ENCODE data around the gene PAPPA.

Gene PAPPA

GRCh38 chr9:116434314-116434713 is 280.7 kb downstream of the PAPPA start:
- H3K4me1 ChIP-seq (ENCODE audit: control insufficient read depth in 1 of 2, insufficient read depth in 1 of 2, low read depth in 1 of 2, low read length in 1 of 2), result no peaks in the 10 kb centered on the region
- H3K9me3 ChIP-seq, result no peaks in the 10 kb centered on the region
- H3K27me3 ChIP-seq, result no peaks in the 10 kb centered on the region
- TF ChIP-seq CTCF (IDR thresholded peaks at IDR 0.05), result no peak
- no peak overlapping the region for H3K27ac ChIP-seq
- H3K4me3 ChIP-seq (ENCODE audit: low read depth in 1 of 2, low read length in 1 of 2), result no peak overlapping the region
- H3K36me3 ChIP-seq, result no peaks in the 10 kb centered on the region

- H3K4me3 ChIP-seq (ENCODE audit: low read depth in 1 of 2, low read length in 1 of 2), result no peak overlapping the region
- H3K27ac ChIP-seq, result no peak overlapping the region
- H3K4me1 ChIP-seq (ENCODE audit: control insufficient read depth in 1 of 2, insufficient read depth in 1 of 2, low read depth in 1 of 2, low read length in 1 of 2), result no peaks in the 10 kb centered on the region
- H3K36me3 ChIP-seq, result no peaks in the 10 kb centered on the region
- no peak for TF ChIP-seq CTCF (IDR thresholded peaks at IDR 0.05)
- H3K9me3 ChIP-seq, result no peaks in the 10 kb centered on the region
- no peaks in the 10 kb centered on the region for H3K27me3 ChIP-seq
Measured at GRCh38 chr9:116435706-116436105, 282.1 kb downstream of the PAPPA start.

GRCh38 chr9:116436121-116436520 is 282.5 kb downstream of the PAPPA start:
- no peak overlapping the region for H3K4me3 ChIP-seq (ENCODE audit: low read depth in 1 of 2, low read length in 1 of 2)
- H3K27me3 ChIP-seq, result no peaks in the 10 kb centered on the region
- no peak for TF ChIP-seq CTCF (IDR thresholded peaks at IDR 0.05)
- H3K27ac ChIP-seq, result no peak overlapping the region
- H3K36me3 ChIP-seq, result no peaks in the 10 kb centered on the region
- H3K4me1 ChIP-seq (ENCODE audit: control insufficient read depth in 1 of 2, insufficient read depth in 1 of 2, low read depth in 1 of 2, low read length in 1 of 2), result no peaks in the 10 kb centered on the region
- H3K9me3 ChIP-seq, result no peaks in the 10 kb centered on the region

GRCh38 chr9:116437411-116438370 is 284.1 kb downstream of the PAPPA start:
- no peaks in the 10 kb centered on the region for H3K4me1 ChIP-seq (ENCODE audit: control insufficient read depth in 1 of 2, insufficient read depth in 1 of 2, low read depth in 1 of 2, low read length in 1 of 2)
- no peaks in the 10 kb centered on the region for H3K27me3 ChIP-seq
- H3K4me3 ChIP-seq (ENCODE audit: low read depth in 1 of 2, low read length in 1 of 2), result no peak overlapping the region
- no peaks in the 10 kb centered on the region for H3K36me3 ChIP-seq
- no peak for TF ChIP-seq CTCF (IDR thresholded peaks at IDR 0.05)
- H3K9me3 ChIP-seq, result no peaks in the 10 kb centered on the region
- no peak overlapping the region for H3K27ac ChIP-seq

- no peaks in the 10 kb centered on the region for H3K36me3 ChIP-seq
- no peak for TF ChIP-seq CTCF (IDR thresholded peaks at IDR 0.05)
- H3K4me1 ChIP-seq (ENCODE audit: control insufficient read depth in 1 of 2, insufficient read depth in 1 of 2, low read depth in 1 of 2, low read length in 1 of 2), result no peaks in the 10 kb centered on the region
- no peak overlapping the region for H3K4me3 ChIP-seq (ENCODE audit: low read depth in 1 of 2, low read length in 1 of 2)
- no peak overlapping the region for H3K27ac ChIP-seq
- no peaks in the 10 kb centered on the region for H3K27me3 ChIP-seq
- H3K9me3 ChIP-seq, result no peaks in the 10 kb centered on the region
Measured at GRCh38 chr9:116442528-116442927, 288.9 kb downstream of the PAPPA start.

Data from neutrophil (primary cell).